ENCODE results near the gene MACROH2A2. TPM values are rescaled to one million over a fixed set of nuclear protein-coding genes. Genes with fewer than 3 reads are reported as not detected.

The MACROH2A2 gene
- total and polyA plus RNA-seq, 7 donors = 4.8 to 19.4 (median 10.4) TPM

GRCh38 chr10:70087616-70088307 lies 35.1 kb downstream of the MACROH2A2 start:
- Histone ChIP-seq H3K27me3 (no peaks in the 10 kb centered on the region), H3K4me1 (no peaks in the 10 kb centered on the region), H3K9me3 (no peaks in the 10 kb centered on the region), H3K36me3 (peaks cover 0 to 32% (median 3%) of the 10 kb centered on the region in 4 donors), H3K27ac (no peak overlapping the region), H3K4me3 (no peak overlapping the region)
- intact Hi-C loops (cut with DNase I) = no loop called here
- DNase-seq = no peak
- 97% methylated on average over 15 of the region's 15 CpGs for WGBS, 2 donors
- TF ChIP-seq POLR2AphosphoS5 (IDR thresholded peaks at IDR 0.05) = no peak
- TF ChIP-seq EP300 (IDR thresholded peaks at IDR 0.05) = no peak
- no peak for TF ChIP-seq POLR2A (IDR thresholded peaks at IDR 0.05)
- TF ChIP-seq CTCF (IDR thresholded peaks at IDR 0.05) = no peak

- Histone ChIP-seq H3K4me1 (no peaks in the 10 kb centered on the region), H3K27ac (no peak overlapping the region), H3K9me3 (no peaks in the 10 kb centered on the region), H3K27me3 (no peaks in the 10 kb centered on the region), H3K36me3 (peaks cover 0 to 33% (median 7%) of the 10 kb centered on the region in 4 donors), H3K4me3 (no peak overlapping the region)
- intact Hi-C loops (cut with DNase I) = no loop called here
- 88 to 90% methylated on average over 3 of the region's 3 CpGs for WGBS, 2 donors
- DNase-seq = no peak
- TF ChIP-seq EP300 (IDR thresholded peaks at IDR 0.05) (no peak), POLR2AphosphoS5 (IDR thresholded peaks at IDR 0.05) (no peak), POLR2A (IDR thresholded peaks at IDR 0.05) (no peak), CTCF (IDR thresholded peaks at IDR 0.05) (no peak)
Observed at GRCh38 chr10:70088308-70088698, 35.7 kb downstream of the MACROH2A2 start.

- WGBS, 2 donors = 97% methylated on average over 8 of the region's 8 CpGs
- Histone ChIP-seq H3K4me3 (no peak overlapping the region), H3K9me3 (no peaks in the 10 kb centered on the region), H3K27me3 (no peaks in the 10 kb centered on the region), H3K36me3 (peaks cover 0 to 47% (median 12%) of the 10 kb centered on the region in 4 donors), H3K4me1 (no peaks in the 10 kb centered on the region), H3K27ac (no peak overlapping the region)
- TF ChIP-seq POLR2A (IDR thresholded peaks at IDR 0.05) = no peak
- no peak for TF ChIP-seq POLR2AphosphoS5 (IDR thresholded peaks at IDR 0.05)
- TF ChIP-seq CTCF (IDR thresholded peaks at IDR 0.05) = no peak
- no peak for TF ChIP-seq EP300 (IDR thresholded peaks at IDR 0.05)
- no peak for DNase-seq
- intact Hi-C loops (cut with DNase I) = no loop called here
Observed at GRCh38 chr10:70090013-70090412, 37.4 kb downstream of the MACROH2A2 start.

GRCh38 chr10:70090951-70091350 lies 38.3 kb downstream of the MACROH2A2 start:
- no peak overlapping the region for H3K27ac ChIP-seq
- no peak for TF ChIP-seq CTCF (IDR thresholded peaks at IDR 0.05)
- no peak for TF ChIP-seq POLR2AphosphoS5 (IDR thresholded peaks at IDR 0.05)
- TF ChIP-seq EP300 (IDR thresholded peaks at IDR 0.05) = no peak
- no peaks in the 10 kb centered on the region for H3K4me1 ChIP-seq
- no peak overlapping the region for H3K4me3 ChIP-seq
- intact Hi-C loops (cut with DNase I) = no loop called here
- peaks cover 0 to 54% (median 14%) of the 10 kb centered on the region in 4 donors for H3K36me3 ChIP-seq
- no peaks in the 10 kb centered on the region for H3K9me3 ChIP-seq
- 85 to 89% methylated on average over 5 of the region's 5 CpGs for WGBS, 2 donors
- no peaks in the 10 kb centered on the region for H3K27me3 ChIP-seq
- no peak for DNase-seq

GRCh38 chr10:70092389-70092718 lies 39.7 kb downstream of the MACROH2A2 start:
- no peak for DNase-seq
- H3K27me3 ChIP-seq = no peaks in the 10 kb centered on the region
- WGBS, 2 donors = 84 to 91% methylated on average over 7 of the region's 7 CpGs
- TF ChIP-seq EP300 (IDR thresholded peaks at IDR 0.05) = no peak
- no peak for TF ChIP-seq CTCF (IDR thresholded peaks at IDR 0.05)
- no peak for TF ChIP-seq POLR2A (IDR thresholded peaks at IDR 0.05)
- TF ChIP-seq POLR2AphosphoS5 (IDR thresholded peaks at IDR 0.05) = no peak
- no peak overlapping the region for H3K27ac ChIP-seq
- peaks cover 0 to 68% (median 15%) of the 10 kb centered on the region in 4 donors for H3K36me3 ChIP-seq
- H3K4me1 ChIP-seq = no peaks in the 10 kb centered on the region
- H3K4me3 ChIP-seq = no peak overlapping the region
- intact Hi-C loops (cut with DNase I) = no loop called here
- no peaks in the 10 kb centered on the region for H3K9me3 ChIP-seq
